ENCODE data around the gene URM1. TPM values are rescaled to one million over a fixed set of nuclear protein-coding genes. Genes with fewer than 3 reads are reported as not detected.

URM1 gene
- total RNA-seq, 6 experiments from 2014 or later, result 16.6 to 25.9 (median 22.2) TPM

DNA sequence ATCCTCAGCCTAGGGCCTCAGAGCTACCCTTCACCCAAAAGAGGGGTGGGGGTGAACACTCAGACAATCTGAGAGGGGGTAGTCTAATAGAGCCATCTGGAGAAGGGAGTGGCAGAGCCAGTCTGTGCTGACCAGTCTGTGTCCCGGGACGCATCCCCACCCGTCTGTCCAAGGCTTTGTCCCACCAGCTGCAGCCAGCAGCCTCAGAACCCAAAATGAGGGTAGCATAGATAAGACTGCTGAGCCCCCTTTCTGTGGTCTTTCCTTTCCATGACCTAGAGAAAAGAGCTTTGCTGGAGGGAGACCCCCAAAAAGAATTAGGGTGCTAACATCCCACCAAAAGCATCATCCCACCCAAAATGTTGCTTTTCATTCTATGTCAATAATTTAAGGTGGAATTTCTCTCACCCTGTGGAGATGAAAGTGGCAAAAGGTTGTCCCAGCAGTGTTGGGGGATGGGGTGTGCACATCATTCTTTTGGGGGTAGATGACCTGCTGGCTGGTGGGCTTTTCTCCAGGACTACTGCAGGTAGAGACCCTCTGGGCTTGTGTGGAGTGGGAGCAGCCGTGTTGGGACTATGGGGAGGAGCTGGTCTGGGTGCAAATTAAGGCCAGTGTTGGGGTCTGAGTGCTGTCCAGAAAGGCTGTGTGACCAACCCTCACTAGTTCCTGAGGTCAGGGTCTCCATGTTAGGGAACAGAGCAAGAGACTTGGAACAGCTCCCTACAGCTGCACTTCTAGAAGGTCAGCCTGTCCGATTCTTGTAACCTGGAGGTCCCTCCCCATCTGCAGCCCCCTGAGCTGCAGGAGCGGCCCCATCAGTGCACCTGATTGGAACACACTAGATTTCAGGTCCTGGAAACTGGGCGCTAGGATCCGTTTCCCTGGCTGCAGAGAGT lies 19.9 kb downstream of the URM1 start:
- no peak overlapping the region for H3K27ac ChIP-seq
- ATAC-seq (no peak), DNase-seq (no peak)
- intact Hi-C loops (cut with DNase I), result no loop called here
- no peaks in the 10 kb centered on the region for H3K9me3 ChIP-seq
- no peak overlapping the region for H3K4me3 ChIP-seq
- H3K4me1 ChIP-seq, result no peaks in the 10 kb centered on the region
- H3K27me3 ChIP-seq, result no peaks in the 10 kb centered on the region
- WGBS (ENCODE audit: insufficient coverage, low coverage, low lambda C conversion rate, missing lambda C conversion rate), result 84% methylated on average over 4 of the region's 8 CpGs
- H3K36me3 ChIP-seq, result peaks cover 0 to 20% (median 13%) of the 10 kb centered on the region in 4 donors
- TF ChIP-seq, protein P1, sequence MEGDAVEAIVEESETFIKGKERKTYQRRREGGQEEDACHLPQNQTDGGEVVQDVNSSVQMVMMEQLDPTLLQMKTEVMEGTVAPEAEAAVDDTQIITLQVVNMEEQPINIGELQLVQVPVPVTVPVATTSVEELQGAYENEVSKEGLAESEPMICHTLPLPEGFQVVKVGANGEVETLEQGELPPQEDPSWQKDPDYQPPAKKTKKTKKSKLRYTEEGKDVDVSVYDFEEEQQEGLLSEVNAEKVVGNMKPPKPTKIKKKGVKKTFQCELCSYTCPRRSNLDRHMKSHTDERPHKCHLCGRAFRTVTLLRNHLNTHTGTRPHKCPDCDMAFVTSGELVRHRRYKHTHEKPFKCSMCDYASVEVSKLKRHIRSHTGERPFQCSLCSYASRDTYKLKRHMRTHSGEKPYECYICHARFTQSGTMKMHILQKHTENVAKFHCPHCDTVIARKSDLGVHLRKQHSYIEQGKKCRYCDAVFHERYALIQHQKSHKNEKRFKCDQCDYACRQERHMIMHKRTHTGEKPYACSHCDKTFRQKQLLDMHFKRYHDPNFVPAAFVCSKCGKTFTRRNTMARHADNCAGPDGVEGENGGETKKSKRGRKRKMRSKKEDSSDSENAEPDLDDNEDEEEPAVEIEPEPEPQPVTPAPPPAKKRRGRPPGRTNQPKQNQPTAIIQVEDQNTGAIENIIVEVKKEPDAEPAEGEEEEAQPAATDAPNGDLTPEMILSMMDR (IDR thresholded peaks at IDR 0.05), result no peak

DNA sequence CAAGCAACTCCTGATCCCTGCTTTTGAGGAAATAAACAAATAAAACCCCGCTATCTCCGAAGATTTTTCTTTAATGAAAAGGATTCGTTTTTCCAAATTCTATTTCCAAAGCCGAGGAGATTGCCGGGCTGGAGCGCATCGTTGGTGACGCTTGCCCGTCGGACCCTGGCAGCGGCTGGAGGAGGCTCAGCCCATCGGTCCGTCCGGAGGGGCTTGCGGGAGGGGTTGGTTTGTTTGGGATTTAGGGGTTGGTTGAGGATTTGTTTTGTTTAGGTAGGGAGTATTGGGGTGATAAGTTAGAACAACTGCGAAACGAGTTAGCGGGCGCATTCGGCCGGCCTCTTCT lies 20.8 kb downstream of the URM1 start:
- Histone ChIP-seq H3K4me1 (no peaks in the 10 kb centered on the region), H3K4me3 (no peak overlapping the region), H3K27ac (no peak overlapping the region), H3K27me3 (no peaks in the 10 kb centered on the region), H3K36me3 (peaks cover 0 to 20% (median 12%) of the 10 kb centered on the region in 4 donors), H3K9me3 (no peaks in the 10 kb centered on the region)
- TF ChIP-seq POLR2A (IDR thresholded peaks at IDR 0.05), result no peak
- TF ChIP-seq, protein P1 (IDR thresholded peaks at IDR 0.05), result no peak
- 85% methylated on average over 15 of the region's 21 CpGs for WGBS (ENCODE audit: insufficient coverage, low coverage, low lambda C conversion rate, missing lambda C conversion rate)
- ATAC-seq (no peak), DNase-seq (no peak)
- intact Hi-C loops (cut with DNase I), result no loop called here

DNA sequence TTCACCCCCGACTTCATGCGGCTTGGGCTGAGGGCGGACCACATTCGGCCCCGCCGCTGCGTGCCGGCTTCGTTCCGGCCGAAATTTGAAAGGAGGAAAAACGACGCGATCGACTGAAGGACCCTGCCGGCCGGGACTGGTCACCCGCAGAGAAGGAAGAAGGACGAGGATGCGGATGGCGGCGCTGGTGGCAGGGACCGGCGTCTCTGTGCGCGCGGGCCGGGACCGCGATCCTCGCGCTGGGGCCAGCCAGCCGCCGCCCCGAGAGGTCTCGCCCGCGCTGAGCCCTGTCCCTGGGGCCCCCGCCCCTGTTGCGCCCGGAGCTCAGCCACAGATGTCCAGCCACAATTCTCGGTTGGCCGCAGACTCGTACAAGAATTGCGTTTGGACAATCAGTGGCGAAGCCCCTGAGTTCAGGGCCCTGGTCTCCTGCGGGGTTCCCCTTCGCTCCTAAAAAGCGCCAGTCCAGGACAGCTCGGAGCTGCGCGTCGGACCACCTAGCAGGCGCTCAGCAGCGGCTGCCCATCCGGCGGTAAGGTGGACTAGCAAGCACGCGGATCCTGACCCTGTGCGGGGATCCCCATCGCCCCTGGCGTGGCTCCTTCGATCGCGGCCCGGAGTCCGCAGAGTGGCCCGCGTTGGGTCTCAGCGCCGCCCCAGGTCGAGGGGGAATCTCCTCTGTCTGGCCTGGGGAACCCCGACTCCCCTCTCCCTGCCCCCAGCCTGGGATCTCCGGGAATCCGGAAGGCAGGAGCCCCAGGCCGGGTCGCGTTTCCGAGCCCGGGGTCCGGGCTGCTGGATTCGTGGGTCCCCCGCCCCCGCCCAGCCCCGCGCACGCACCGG lies 21.3 kb downstream of the URM1 start:
- H3K27me3 ChIP-seq, result no peaks in the 10 kb centered on the region
- 90% methylated on average over 25 of the region's 88 CpGs for WGBS (ENCODE audit: insufficient coverage, low coverage, low lambda C conversion rate, missing lambda C conversion rate)

DNA sequence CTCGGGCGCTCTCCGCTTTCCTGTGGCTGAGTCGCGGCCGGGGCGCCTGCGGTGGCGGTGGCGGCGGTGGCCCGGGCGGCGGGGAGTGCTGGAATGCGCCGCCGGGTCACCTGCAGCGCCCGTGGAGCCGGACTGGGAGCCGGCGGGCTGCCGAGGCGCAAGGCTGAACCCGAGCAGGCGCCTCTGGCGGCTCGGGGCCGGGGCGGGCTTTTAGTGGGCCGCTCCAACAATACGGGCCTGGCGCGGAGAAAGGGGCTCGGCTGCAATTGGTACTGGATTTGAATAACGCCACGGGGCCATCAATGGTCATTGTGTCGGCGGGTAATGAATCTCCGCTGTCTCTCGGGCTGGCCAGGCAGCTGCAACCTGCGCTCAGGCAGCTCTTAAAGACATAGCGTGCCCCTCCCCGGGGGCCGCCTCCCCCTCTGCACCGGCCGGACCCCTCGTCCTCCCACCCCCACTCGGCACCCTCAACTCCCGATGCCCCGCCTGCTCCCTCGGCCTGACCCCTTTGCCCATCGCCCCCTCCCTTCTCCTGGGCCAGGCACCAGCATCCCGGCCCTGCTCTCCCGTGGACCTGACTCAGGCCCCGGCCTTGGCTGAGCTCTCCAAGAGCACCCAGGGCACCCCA lies 22.1 kb downstream of the URM1 start:
- no peaks in the 10 kb centered on the region for H3K27me3 ChIP-seq
- DNase-seq, result no peak
- peak in 3 of 4 donors; percentile 8 to 17 (median 8) for ATAC-seq

More for the DNA sequence above, 21.3 kb downstream of the URM1 start:
- peaks cover 0 to 17% (median 11%) of the 10 kb centered on the region in 4 donors for H3K36me3 ChIP-seq
- ATAC-seq (no peak), DNase-seq (no peak)
- no peak overlapping the region for H3K27ac ChIP-seq
- intact Hi-C loops (cut with DNase I), result no loop called here
- H3K9me3 ChIP-seq, result no peaks in the 10 kb centered on the region
- no peaks in the 10 kb centered on the region for H3K4me1 ChIP-seq
- no peak overlapping the region for H3K4me3 ChIP-seq
- TF ChIP-seq POLR2A (IDR thresholded peaks at IDR 0.05), result no peak
- TF ChIP-seq, protein P1 (IDR thresholded peaks at IDR 0.05), result no peak

More for the DNA sequence above, 22.1 kb downstream of the URM1 start:
- Histone ChIP-seq H3K36me3 (peaks cover 0 to 11% (median 8%) of the 10 kb centered on the region in 4 donors), H3K9me3 (no peaks in the 10 kb centered on the region), H3K27ac (no peak overlapping the region), H3K4me3 (no peak overlapping the region), H3K4me1 (no peaks in the 10 kb centered on the region)
- TF ChIP-seq, protein P1 (IDR thresholded peaks at IDR 0.05), result no peak
- TF ChIP-seq POLR2A (IDR thresholded peaks at IDR 0.05), result no peak
- intact Hi-C loops (cut with DNase I), result no loop called here
- WGBS (ENCODE audit: insufficient coverage, low coverage, low lambda C conversion rate, missing lambda C conversion rate), result 29% methylated on average over 7 of the region's 56 CpGs
